ENCODE measurements around the gene PML. TPM values are rescaled to one million over a fixed set of nuclear protein-coding genes. Genes with fewer than 3 reads are reported as not detected.
"Not testable (repeated sequence)": the region's sequence is repeated elsewhere in the genome, so short reads cannot be mapped to it uniquely, and the experiment has no call there.

The PML gene
- total RNA-seq, 1 donor from 2014 or later = 22.3 TPM

DNA sequence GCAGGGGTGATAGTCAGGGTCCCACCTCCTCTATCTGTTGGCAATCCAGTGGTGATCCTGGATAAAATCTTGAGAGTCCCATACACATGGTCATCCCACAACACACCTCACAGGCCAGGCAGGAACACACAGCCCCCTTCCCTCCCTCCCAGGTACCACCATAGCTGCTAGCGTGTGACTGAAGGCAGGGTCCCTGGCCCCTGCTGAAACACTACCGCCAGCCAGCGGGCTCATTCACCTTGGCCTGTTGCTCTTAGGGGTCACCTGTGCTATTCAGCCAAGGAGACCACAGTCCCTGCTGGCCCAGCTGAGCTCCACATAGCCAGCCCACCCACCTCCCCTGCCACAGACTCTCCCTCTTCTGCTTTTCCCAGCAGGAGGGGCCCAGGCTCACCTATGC, 69.7 kb downstream of the PML start:
- DNase-seq (ENCODE audit: missing footprints); intact Hi-C loops (cut with DNase I); ATAC-seq: not testable (repeated sequence)

GRCh38 chr15:74064822-74065221, 70.3 kb downstream of the PML start:
- DNase-seq (ENCODE audit: missing footprints); ATAC-seq; intact Hi-C loops (cut with DNase I): not testable (repeated sequence)

GRCh38 chr15:74065684-74066411, 71.3 kb downstream of the PML start:
- intact Hi-C loops (cut with DNase I) = not testable (repeated sequence)
- DNase-seq (ENCODE audit: missing footprints) (peak; percentile 68), ATAC-seq (peak; percentile 54)

GRCh38 chr15:74071645-74072044, 77.1 kb downstream of the PML start:
- DNase-seq (ENCODE audit: missing footprints); intact Hi-C loops (cut with DNase I); ATAC-seq: not testable (repeated sequence)

DNA sequence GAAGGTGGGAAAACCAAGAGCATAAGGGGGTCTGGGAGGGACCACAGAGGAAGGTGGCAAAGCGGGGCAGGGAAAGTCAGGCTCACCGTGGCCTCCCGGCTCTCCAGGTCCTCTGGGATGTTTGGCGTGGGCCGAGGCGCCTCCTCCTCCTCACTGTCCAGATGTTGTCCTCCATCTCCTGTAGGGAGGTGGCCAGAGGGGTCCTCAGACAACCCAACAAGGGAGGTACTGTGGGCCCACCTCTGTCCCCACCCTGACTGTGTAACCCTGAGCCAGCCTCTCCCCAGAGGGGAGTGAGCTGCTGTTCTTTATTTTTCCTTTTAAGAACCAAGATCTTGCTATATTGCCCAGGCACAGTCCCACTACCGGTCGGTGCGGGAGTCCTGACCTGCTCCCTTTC, 77.6 kb downstream of the PML start:
- DNase-seq (ENCODE audit: missing footprints); intact Hi-C loops (cut with DNase I); ATAC-seq: not testable (repeated sequence)

DNA sequence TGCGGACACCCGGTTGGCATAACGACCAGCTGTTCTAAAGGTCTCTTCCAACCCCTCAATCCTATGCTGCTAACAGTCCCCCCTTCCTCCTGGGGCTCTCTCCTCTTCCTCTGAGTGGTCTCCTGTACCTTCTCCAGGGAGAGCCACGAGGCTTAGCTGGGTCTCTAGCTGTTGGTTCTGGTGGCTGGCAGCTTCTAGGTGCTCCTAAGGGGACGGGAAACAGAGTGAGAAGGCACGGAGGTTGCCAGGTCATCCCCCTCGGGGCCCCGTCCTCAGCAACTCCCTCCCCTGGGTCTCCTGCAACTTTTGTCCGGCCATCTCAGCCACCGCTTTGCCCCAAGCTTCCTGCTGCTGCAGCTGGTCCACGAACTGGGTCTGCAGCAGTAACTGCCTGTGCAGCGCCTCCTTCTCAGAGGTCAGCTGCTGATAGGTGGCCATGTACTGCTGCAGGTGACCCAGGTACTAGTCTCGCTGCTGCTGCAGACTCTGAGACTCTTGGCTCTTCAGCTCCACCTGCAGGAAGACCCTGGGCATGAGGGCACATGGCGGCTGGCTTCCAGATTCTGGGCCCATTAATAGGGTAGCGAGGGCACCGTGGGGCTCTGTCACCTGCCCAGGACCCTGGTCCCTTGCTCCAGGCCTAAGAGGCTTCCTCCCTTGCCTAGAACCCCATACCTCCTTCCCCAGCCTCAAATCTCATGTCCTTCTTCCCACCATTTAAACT, 78.3 kb downstream of the PML start:
- intact Hi-C loops (cut with DNase I); ATAC-seq; DNase-seq (ENCODE audit: missing footprints): not testable (repeated sequence)

DNA sequence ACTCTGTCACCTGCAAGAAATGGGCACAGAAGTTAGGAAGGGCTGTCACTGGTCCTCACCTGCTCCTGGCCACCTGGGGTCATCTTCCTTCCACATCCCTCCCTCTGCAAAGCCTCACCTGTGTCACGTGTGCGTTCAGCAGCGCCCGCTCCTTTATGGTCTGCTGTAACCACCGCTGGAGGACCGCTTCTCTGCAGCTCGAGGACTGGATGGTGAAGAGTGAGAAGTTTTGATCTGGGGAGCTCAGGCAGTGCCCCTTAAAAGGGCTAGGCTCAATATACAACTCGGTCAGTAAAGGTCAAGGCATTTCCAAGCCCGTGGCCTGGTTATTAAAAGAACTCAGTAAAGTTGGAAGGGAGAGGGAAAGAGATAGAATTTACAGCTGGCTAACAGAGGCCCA, 81.3 kb downstream of the PML start:
- not testable (repeated sequence) for DNase-seq (ENCODE audit: missing footprints)

DNA sequence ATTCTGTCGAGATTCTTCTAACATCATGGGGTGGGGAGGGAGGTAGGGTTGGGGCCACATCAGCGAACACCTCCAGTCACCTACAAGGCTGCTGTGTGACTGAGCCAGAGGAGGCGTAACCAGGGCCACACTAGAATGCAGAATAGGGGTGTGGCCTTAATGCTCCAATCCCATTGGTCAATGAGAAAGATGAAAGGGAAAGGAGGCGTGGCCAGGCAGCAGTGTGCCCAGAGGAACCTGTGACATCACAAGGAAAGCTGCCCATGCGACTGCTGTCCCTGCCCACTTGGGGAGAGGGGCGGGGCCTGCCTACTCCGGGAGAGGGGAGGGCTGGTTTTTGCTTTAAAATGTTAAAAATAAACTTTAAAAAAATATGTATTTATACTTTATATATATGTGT, 87.9 kb downstream of the PML start, which contains the start of gene GOLGA6A:
GOLGA6A (minus strand) TSS at position 101 of the 400 bp plus-strand sequence; CDS start at position 60, 41 bp downstream.
- intact Hi-C loops (cut with DNase I); ATAC-seq; DNase-seq (ENCODE audit: missing footprints): not testable (repeated sequence)

More for the DNA sequence above, 81.3 kb downstream of the PML start:
- ATAC-seq; intact Hi-C loops (cut with DNase I): not testable (repeated sequence)

DNA sequence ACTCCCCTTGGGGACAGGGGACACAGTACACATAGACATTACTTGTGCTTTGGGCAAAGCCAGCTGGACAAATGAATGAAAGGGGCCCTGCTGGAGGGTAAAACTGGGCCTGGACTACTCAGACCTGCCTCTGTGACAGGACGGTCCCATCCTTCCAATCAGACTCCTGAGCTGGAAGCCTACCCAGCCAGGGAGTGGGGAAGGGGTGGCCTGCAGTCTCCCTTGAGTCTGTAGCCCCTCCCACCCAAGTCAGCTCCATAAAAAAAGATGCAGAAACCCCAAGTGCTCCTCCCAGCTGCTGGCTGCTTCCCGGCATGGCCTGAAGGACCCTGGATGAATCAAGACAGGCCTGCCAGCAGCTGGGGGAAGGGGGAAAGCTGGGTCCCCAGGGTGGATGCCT, 100.1 kb downstream of the PML start:
- ATAC-seq; DNase-seq (ENCODE audit: missing footprints); intact Hi-C loops (cut with DNase I): not testable (repeated sequence)

- DNase-seq (ENCODE audit: missing footprints); intact Hi-C loops (cut with DNase I); ATAC-seq: not testable (repeated sequence)
Observed at GRCh38 chr15:74095610-74096009, 101.1 kb downstream of the PML start.

DNA sequence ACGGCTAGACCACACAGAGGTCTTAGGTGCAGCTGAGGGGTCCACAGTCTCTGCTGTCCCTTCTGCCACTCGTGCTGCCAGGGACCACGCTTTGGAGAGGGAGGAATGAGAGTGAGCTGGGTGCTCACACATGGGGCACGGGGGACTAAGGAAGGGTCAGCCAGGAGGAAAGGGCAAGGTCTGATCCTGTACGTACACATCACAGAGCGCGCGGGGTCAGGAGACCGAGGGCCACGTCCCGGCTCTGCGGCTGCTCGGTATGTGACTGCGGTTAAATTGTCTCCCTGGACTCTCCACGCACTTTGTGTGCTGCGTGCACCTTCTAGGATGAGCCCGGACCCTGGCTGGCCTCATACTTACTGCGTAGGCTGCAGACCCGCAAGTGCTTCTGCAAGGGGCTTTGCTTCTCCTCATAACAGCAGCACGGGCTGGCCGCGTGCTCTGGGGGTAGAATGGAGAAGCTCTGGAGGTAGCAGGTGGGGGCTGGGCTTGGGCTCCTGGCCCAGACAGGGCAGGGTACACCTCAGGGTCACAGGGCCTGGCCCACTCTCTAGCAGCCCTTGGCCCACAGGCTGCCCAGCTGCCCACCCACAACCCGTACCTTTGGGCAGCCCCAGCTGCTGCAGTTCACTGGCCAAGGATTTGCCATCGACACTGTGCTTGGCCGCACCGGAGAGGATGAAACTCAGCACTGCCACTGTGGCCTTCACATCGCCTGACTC, 102.4 kb downstream of the PML start:
- ATAC-seq; DNase-seq (ENCODE audit: missing footprints); intact Hi-C loops (cut with DNase I): not testable (repeated sequence)

Other genes starting within 250 kb of the PML start
- 165 TPM for gene INSYN1, start 241.4 kb upstream of the PML start, total RNA-seq
- not detected for gene TBC1D21, start 121.2 kb upstream of the PML start, total RNA-seq
- gene LOXL1, start 68.3 kb upstream of the PML start, total RNA-seq = 15.9 TPM
- 31.2 TPM for gene STOML1, start 2.4 kb upstream of the PML start, total RNA-seq
- gene GOLGA6A, start 87.8 kb downstream of the PML start, total RNA-seq = not detected
- gene ISLR2, start 135.9 kb downstream of the PML start, total RNA-seq = 1.3 TPM
- 13.8 TPM for gene ISLR, start 179.0 kb downstream of the PML start, total RNA-seq
- gene STRA6, start 208.1 kb downstream of the PML start, total RNA-seq = not detected
- not detected for gene CCDC33, start 241.6 kb downstream of the PML start, total RNA-seq